CD4-positive, alpha-beta T cell treated with Interleukin-10 for 1 hour (primary cell): ENCODE data around the gene CEP55.

Experiments used
- DNase-seq: peaks from one replicate; pipeline ENCODE4 v3.0.0-alpha.2; 2020

Gene CEP55

DNA sequence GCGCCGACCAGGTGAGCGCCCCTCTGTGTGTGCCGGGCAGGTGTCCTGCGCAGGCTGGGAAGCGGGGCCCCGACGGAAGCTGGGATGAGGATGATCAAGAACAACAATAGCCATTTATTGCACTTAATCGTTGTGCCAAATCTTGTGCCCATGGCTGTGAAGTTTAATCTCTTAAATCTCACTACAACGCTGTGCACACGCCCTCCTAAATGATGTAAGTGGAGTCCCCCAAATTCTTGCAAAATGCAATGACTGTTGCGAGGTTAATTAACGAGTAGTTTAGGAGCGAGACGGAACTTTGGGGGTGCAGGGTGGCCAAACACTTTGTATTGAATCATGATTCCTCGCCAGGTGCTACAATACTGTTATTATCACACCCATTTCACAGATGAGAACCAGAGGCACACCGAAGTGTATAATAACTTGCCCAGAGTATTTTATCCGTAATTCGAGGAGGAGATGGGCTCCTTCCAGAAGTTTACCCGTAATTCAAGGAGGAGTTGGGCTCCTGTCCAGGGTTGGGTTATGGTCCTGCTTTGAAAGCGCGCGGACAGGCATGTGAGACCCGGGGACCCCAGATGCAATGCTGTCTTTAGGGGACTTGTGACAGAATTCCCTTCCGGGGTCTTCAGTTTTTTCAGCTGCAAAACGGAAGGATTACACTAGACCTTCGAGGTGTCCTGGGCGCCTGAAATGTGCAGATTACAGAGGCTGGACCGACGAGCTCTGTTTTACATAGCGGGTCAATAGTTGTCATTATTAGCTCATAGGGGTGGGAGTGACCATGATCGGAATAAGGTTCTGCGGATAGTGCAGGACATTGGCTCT, 71.1 kb downstream of the CEP55 start:
- DNase-seq = no peak

DNA sequence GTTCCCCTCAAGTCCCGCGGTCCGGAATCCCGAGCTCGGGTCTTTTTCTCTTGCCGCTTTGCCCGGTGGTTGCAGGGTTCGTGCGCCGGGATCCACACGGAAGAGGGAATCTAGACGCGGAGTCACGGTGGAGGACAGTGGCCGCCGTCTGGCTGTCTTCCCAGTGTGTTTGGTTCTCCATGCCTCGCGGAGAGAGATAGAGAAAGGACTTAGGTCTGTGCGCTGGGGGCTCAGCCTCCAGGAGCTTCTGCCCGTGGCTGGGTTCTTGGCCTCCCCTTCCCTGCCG, 71.6 kb downstream of the CEP55 start:
- no peak for DNase-seq

DNA sequence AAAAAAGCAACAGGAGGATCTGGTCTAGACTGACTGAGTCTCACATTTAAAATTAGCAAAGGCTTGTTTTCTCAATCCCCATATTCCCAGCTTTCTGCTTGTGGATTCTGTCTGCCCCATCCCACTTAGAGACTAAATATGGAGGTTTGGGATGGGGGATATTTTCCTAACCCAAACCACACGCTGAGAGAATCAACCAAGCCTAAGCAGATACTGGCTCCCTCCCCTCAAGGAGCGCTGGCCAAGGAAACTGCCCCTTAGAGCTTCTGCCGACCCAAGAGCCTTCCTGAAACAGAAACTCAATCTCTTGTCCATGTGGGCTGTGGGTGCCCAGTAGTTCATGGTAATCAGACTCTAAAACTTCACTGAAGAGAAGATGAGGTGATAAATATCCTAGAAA, 74.0 kb downstream of the CEP55 start:
- DNase-seq = no peak

DNA sequence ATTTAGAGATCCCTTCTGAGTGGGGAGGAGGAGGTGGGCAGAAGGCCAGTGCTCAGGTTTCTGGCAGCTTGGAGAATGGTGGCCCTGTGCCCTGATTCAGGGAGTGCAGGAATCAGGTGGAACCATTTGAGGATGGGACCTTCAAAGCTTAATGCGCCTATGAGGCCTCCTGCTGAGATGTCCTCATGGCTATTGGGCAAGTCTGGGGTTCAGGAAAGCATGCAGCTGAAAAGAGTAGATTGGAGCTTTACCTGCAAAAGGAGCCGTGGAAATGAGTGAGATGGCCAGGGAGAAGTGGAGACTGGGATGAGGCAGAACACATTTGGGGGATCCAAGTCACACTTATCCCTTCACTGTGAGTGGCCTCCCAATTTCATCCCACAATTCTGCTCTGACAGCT, 76.2 kb downstream of the CEP55 start:
- DNase-seq = no peak

DNA sequence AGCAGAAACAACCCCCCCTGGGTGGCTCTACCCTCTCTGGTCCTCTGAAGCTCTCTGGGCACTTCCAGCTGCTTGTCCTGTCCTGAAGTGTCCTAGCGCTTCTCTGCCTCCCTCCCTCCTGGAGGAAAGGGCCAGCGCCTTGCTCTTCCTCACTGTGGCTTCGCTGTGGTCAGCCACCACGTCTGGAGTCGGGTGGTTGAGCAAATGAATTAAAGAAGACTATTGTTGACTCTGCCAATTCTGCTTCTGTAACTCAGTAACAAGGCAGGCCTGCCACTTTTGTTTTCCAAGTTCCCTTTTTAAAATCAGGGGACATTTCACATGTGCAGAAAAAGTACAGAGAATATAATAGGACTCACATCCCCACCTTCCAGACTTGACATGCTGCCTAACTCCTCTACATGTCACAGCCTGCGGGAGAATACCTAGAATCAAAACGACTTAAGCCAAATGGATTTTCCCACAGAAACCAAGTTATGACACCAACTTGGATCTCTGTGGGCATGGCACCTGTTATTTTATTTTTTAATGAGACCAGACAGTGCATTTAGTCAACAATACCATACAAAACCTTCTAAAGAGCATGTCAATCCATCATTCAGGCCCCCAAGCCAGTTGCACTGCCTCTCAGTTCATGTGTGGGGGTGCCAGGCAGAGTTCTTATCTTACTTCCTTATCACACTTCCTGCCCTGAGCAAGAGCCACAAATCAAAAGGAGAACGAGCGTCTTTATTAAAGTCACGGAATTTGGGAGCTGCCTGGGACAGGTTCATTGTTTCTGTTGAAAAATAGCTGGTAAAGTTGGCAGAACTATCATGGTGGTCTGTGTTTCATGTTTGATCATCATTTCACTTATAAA, 76.9 kb downstream of the CEP55 start:
- DNase-seq = no peak

DNA sequence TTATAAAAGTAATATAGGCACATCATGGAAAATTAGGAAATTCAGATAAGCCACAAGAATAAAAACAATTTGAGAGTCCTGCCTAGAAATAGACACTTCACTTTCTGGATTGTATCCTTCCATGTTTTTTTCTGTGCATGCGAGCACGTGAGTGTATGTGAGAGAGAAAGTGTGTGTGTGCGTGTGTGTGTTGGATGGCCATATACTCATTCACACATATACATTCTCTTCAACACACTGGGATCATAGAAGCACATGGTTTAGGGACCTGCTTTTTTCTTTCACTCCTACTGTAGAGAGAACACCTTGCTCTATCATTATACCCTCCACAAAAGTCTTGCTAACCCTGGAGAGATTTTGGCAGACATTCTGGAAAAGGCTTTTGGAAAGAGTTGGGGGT, 77.5 kb downstream of the CEP55 start:
- no peak for DNase-seq

DNA sequence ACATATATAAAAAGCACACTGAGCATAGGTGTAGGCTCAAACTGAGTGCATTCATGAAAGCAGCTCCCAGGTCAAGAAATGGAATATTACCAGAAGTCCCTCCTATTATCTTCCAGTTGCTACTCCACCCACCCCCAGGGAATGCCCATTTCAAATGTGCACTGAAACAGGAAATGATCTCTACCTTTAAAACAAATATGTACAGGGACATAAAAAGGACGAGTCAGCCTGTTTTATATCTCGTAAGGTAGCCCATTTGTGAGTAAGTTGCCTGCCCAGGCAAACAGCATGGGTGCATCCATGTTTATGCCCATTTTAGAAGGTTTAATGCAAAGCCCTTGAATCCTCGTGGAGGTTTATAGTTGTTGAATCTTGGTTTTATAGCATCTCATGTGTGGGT, 80.5 kb downstream of the CEP55 start:
- no peak for DNase-seq

DNA sequence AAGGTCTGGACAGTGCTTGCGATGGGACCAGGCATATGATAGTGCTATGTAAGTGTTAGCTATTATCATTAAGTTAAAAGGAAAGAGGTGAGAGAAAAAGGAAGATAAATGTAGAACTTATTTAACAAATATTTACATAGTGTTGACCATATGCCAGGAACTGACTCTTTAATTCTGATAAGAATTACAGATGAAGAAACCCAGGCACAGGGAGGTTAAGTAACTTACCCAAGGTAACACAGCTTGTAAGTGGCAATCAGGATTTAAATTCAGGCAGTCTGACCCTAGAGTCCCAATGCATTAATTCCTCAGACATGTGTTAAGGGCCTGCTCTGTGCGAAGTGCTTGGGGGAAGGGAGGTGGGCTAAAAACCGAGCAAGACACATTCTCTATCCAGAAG, 81.2 kb downstream of the CEP55 start:
- no peak for DNase-seq
